HG03378 (cell line): ENCODE data around the gene MICAL2.
A peak's percentile ranks its signal among the peaks of the same experiment; 100 is the strongest.

Experiments used
- ATAC-seq: cut with Tn5 transposase; IDR thresholded peaks from one replicate; pipeline ENCODE4 v1.9.1; 2021; ENCODE audit warnings: mild to moderate bottlenecking, moderate library complexity; ENCODE audit not compliant: unreplicated experiment

Gene MICAL2

GRCh38 chr11:12166299-12167060 lies 56.1 kb downstream of the MICAL2 start:
- no peak for ATAC-seq

DNA sequence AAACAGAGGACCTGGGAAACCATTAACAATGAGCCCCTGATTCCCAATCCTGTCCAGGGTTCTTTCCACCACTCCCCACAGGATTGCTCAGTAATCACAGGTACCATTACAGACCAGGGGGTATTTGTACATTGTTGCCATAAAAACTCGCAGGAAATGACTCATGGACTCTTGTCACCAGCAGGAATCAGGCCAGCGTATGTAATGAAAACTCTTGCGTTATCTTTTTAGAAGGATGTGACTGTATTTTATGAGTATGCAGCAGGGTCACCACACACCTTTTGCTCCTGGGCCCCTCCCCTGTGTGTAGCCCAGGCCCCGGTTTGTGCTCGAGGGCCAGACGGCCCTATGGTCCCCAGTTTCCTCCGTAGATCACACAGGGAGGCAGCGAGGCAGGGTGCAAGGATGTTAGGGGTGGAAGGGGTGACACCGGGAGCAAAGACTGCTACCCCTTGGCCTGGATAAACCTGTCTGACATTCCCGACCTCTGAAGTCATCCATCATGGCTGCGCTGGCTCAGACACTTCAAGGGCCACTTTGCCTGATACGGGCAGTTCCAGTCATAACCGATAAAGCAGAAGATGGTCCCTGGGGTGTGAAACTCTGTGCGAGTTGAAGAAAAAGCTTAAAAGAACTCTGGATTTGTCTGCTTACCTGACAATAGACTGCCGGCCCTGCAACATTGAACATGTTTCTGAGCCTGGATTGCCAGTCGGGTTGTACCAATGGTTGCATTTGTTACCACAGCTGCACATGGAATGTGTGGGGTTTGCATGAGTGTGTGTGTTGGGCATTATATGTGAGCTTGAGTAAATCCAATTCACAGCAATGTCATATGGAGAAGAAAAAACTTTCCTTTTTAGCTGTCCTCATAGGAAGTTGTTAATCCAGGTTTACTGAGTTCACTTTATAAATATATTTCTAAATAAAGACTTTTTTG lies 56.9 kb downstream of the MICAL2 start:
- ATAC-seq, result no peak

DNA sequence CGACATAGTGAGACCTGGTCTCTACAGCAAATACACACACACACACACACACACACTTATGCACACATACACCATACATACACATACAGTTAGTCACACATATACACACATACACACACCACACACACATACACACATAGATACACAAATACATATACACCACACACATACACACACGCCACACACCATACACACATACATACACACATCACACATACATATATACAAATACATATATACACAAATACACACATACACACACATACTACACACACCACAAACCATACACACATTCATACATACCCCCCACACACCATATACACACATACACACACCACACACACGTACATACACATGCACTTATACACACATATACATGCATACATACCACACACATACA lies 57.7 kb downstream of the MICAL2 start:
- no peak for ATAC-seq

GRCh38 chr11:12169822-12170221 lies 59.4 kb downstream of the MICAL2 start:
- no peak for ATAC-seq

DNA sequence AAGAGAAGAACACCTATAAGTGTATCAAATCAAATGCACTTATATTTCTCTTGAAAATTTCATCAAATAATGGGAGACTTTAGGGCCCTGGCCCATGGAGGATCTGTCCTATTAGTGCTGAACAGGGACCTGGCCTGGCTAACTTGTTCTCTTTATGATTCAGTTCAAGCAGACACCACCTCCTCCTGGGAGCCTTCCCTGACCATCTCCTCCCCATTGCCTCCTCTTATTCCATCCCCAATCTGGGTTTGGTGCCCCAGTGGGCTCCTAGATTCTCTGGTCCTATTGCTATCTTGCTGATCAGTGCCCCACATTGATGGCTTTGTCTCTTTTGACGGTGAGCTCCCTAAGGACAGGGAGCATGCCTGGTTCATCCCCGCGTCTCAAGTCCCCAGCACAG lies 60.1 kb downstream of the MICAL2 start:
- ATAC-seq, result no peak

- no peak for ATAC-seq
These were observed 60.6 kb downstream of the MICAL2 start for GRCh38 chr11:12170984-12171383.

DNA sequence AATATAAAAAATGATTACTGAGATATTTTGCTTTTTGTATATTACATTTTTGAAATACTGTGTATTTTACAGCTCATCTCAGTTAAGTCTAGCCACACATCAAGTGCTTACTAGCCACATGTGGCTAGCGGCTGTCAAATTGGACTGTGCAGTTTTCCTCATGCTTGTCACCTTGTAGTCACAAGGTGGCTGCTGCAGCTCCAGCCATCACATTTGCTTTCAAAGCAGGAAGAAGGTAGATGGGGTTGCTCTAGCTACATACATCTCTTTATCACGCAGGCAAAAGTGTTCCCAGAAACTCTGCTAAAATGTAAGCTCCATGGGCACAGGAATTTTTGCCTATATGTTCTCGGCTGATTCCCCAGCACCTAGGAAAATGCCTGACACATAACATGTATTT lies 61.5 kb downstream of the MICAL2 start:
- ATAC-seq, result no peak

GRCh38 chr11:12172493-12173013 lies 62.2 kb downstream of the MICAL2 start:
- ATAC-seq, result no peak

- no peak for ATAC-seq
These were observed 62.7 kb downstream of the MICAL2 start for GRCh38 chr11:12173111-12173510.

- ATAC-seq, result peak; percentile 40
These were observed 63.7 kb downstream of the MICAL2 start for GRCh38 chr11:12174128-12174476.

- peak; percentile 91 for ATAC-seq
These were observed 64.2 kb downstream of the MICAL2 start for GRCh38 chr11:12174477-12175143.

- no peak for ATAC-seq
These were observed 65.4 kb downstream of the MICAL2 start for GRCh38 chr11:12175694-12176241.

GRCh38 chr11:12176410-12176809 lies 66.0 kb downstream of the MICAL2 start:
- ATAC-seq, result no peak

DNA sequence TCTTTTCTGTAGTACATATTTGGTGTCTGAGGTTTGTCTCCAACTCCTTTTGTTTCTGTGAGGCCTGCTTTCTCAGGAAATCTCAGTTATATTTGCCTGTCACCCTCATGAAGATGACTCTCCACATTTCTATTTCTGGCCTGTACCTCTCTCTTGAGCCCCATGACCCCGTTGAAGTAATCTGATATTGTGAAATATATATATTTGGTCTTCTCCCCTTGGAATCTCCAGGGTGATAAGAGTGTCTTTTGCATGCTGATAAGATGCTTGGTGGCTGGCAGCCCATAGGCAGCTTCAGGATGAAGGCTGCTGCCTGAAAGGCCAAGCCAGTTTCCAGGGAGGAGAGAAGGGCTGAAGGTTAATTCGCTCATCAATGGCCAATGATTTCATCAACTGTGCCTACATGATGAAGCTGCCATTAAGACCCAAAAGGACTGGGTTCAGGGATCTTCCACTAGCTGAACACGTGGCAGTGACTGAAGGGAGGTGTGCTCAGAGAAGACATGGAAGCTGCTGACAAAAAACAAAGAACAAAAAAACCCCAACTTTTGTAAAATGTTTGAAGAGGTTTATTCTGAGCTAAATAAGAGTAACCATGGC lies 67.4 kb downstream of the MICAL2 start:
- ATAC-seq, result no peak

DNA sequence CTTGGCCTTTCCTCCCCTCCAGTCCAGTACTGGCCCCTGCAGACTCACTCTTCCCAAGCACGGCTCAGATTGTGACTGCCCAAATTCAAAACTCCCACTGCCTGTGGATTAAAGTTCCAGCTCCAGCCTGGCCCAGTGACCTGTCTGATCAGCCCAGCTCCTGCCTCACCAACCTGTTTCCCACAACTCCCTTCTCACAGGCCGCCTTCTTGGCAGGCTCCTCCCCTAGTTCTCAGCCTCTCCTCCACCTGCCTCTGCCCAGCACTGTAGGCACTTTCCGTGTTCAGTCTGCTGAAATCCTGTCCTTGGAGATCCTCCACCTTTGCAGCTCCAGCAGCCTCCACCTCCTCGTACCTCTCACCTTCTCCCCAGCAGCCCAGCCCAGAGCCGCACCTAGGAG lies 68.6 kb downstream of the MICAL2 start:
- ATAC-seq, result no peak

DNA sequence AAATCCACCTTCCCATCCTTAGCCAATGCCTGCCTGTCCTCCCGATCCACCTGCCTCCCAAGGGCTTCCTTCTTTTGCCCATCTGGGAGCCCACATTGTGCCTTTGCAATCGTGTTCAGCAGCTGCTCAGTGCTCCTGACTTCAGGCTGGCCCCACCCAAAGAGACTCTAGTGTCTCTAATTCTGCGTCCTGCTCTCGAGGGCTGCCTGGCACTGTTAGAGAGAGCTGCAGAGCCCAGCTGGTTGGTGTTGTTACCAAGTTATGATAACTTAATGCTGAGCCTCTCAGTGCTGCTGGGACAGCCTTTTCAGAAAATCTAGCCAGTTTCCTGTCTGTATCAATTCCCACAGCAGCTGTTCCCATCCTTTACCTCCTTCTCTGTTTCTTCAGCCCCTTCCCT lies 69.1 kb downstream of the MICAL2 start:
- no peak for ATAC-seq

- no peak for ATAC-seq
These were observed 70.1 kb downstream of the MICAL2 start for GRCh38 chr11:12180257-12181205.

GRCh38 chr11:12182302-12182675 lies 71.9 kb downstream of the MICAL2 start:
- ATAC-seq, result no peak

DNA sequence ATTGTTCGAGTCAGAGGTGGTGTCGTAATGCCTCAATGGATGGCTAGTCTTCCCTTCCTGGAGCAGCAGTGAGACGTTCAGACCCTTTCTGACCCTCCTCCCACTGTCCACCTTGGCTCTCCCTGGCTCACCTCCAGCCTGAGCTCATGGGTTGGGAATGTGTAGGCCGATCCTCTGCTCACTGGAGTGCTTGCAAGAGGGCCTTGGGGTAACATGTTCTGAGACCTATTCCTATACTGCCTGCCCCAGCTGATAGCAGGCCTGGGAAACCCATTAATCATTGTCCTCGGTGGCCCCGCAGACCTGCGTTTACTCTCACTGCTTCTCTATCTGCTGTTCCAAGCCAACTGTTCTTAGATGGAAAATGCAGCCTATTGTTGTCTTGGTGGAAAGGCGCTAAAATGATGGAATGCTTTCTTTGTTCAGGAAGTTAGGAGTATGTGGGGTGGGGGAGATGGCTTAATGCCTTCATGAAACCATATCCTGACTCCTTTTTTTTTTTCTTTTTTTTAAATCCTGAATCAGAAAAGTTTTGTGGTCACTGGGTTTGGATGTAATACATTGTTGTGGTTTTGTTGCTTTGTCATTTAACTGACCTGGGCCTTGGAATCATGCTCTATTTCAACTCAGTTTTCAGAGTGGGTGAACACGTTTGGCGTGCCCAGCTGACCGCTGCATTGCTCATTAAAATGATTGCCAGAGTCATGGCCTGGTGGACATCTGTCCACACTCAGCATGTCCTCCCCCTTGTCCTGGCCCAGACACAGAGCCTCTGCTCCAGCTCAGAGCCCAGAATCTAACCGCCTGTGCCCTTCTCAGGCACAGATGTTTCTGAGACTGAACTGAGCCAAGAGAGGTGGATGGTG lies 72.5 kb downstream of the MICAL2 start:
- ATAC-seq, result no peak
